GM12878 (cell line): ENCODE measurements around the gene APBA3. TPM values are rescaled to one million over a fixed set of nuclear protein-coding genes. Genes with fewer than 3 reads are reported as not detected.

Experiments
- ATAC-seq: fragments of 200-7000 bp; cut with Tn5 transposase; 3 replicates; pipeline ENCODE4 v1.9.1; 2020; ENCODE audit warnings: mild to moderate bottlenecking, moderate library complexity
- BruUV-seq: library from RNA; stranded (reverse); fragments of 400-500 nt; replicated peaks from 2 replicates; lab custom pipeline; 2021; lab: Mats Ljungman, UMichigan
- CTCF ChIA-PET: fragments of 300-600 bp; sonication (Branson Sonifier 250); formaldehyde crosslinking; extraction: SDS; loops from one replicate; lab custom pipeline; 2021; ENCODE audit warnings: inconsistent platforms; lab: Yijun Ruan, JAX
- POLR2A ChIA-PET: fragments of 350-600 bp; formaldehyde crosslinking; extraction: SDS; loops from one replicate; lab custom pipeline; 2021; ENCODE audit warnings: inconsistent platforms; lab: Charles Lee
- RAD21 ChIA-PET: fragments of 300-600 bp; sonication (Branson Sonifier 250); formaldehyde crosslinking; loops from one replicate; lab custom pipeline; 2023; ENCODE audit warnings: antibody characterized with exemption; ENCODE audit not compliant: unreplicated experiment; lab: Charles Lee
- SMC1A ChIA-PET: fragments of 300-600 bp; sonication (Branson Sonifier 250); formaldehyde crosslinking; loops from one replicate; lab custom pipeline; 2023; ENCODE audit not compliant: unreplicated experiment, uncharacterized antibody; lab: Charles Lee
- DNase-seq: peaks from one replicate; pipeline ENCODE4 v3.0.0-alpha.2; 2011; ENCODE audit warnings: low read depth, low spot score
- FAIRE-seq: peaks from 3 replicates; lab custom pipeline; 2011; peaks lifted over from hg19 to GRCh38; lab: Jason Lieb, UNC
- H2AFZ ChIP-seq: 2 replicates; pipeline ENCODE4 v1.6.0; 2011; ENCODE audit warnings: low read depth, low read length, control low read depth; ENCODE audit not compliant: control insufficient read depth
- H3K27ac ChIP-seq: 2 replicates; pipeline ENCODE4 v1.5.1; 2011; ENCODE audit warnings: control low read depth; ENCODE audit not compliant: control insufficient read depth, insufficient read depth
- H3K27me3 ChIP-seq, 2 experiments: replicated peaks in 1 of 2; 2 replicates each; pipeline versions ENCODE4 v1.6.0 to v1.6.1; 2011; ENCODE audit warnings: low read length in 1 of 2; ENCODE audit not compliant: control insufficient read depth in 2 of 2, insufficient read depth in 2 of 2
- H3K36me3 ChIP-seq, 2 experiments: 2 replicates each; pipeline ENCODE4 v1.5.1; 2011; ENCODE audit warnings: low read length in 1 of 2; ENCODE audit not compliant: control insufficient read depth in 2 of 2, insufficient read depth in 2 of 2
- H3K4me1 ChIP-seq: 2 replicates; pipeline ENCODE4 v1.6.1; 2011; ENCODE audit warnings: mild to moderate bottlenecking, low read length, moderate library complexity, mixed read lengths; ENCODE audit not compliant: control insufficient read depth, insufficient read depth
- H3K4me2 ChIP-seq: 2 replicates; pipeline ENCODE4 v1.6.0; 2011; ENCODE audit warnings: control low read depth; ENCODE audit not compliant: control insufficient read depth, insufficient read depth
- H3K4me3 ChIP-seq: fragments of 200-600 bp; sonication (generic); 2 replicates; pipeline ENCODE4 v1.5.1; 2016
- H3K79me2 ChIP-seq: 2 replicates; pipeline ENCODE4 v1.6.0; 2011; ENCODE audit warnings: low read length; ENCODE audit not compliant: control insufficient read depth, insufficient read depth
- H3K9ac ChIP-seq: 2 replicates; pipeline ENCODE4 v1.8.0; 2011; ENCODE audit warnings: low read length, control low read depth, mixed read lengths; ENCODE audit not compliant: control insufficient read depth, insufficient read depth
- H3K9me3 ChIP-seq: replicated peaks from 3 replicates; pipeline ENCODE4 v1.5.1; 2011; ENCODE audit warnings: mild to moderate bottlenecking, low read length; ENCODE audit not compliant: control insufficient read depth, insufficient read depth
- H4K20me1 ChIP-seq: 2 replicates; pipeline ENCODE4 v1.6.0; 2011; ENCODE audit not compliant: control insufficient read depth, insufficient read depth
- ATF2 ChIP-seq: IDR thresholded peaks from 2 replicates; pipeline ENCODE4 v1.6.1; 2012; ENCODE audit warnings: low read length, inconsistent platforms
- EED ChIP-seq: sonication (generic); IDR thresholded peaks from 2 replicates; pipeline ENCODE4 v1.6.1; 2016; ENCODE audit warnings: antibody characterized with exemption, low read depth
- GATAD2B ChIP-seq: fragments of 450-650 bp; conservative IDR thresholded peaks from 2 replicates; pipeline ENCODE4 v1.6.1; 2017; ENCODE audit warnings: low read depth, mild to moderate bottlenecking, moderate library complexity
- MEF2B ChIP-seq: fragments of 450-650 bp; IDR thresholded peaks from 2 replicates; pipeline ENCODE4 v1.6.1; 2018; ENCODE audit warnings: mild to moderate bottlenecking, moderate library complexity; ENCODE audit not compliant: partially characterized antibody, poor library complexity, severe bottlenecking
- MXI1 ChIP-seq: fragments of 150-350 bp; IDR thresholded peaks from 2 replicates; pipeline ENCODE4 v1.6.1; 2011; ENCODE audit warnings: low read depth, mild to moderate bottlenecking, inconsistent platforms, low read length, improper control_type of control experiment
- MYC ChIP-seq: IDR thresholded peaks from 2 replicates; pipeline ENCODE4 v1.6.1; 2011; ENCODE audit warnings: mild to moderate bottlenecking, low read length, moderate library complexity, inconsistent platforms; ENCODE audit not compliant: insufficient read depth, insufficient replicate concordance, insufficient read length, severe bottlenecking
- POLR2A ChIP-seq: IDR thresholded peaks from 2 replicates; pipeline ENCODE4 v1.6.1; 2011; ENCODE audit warnings: low read depth, mild to moderate bottlenecking, low read length
- WRNIP1 ChIP-seq: IDR thresholded peaks from 2 replicates; pipeline ENCODE4 v1.6.1; 2011; ENCODE audit warnings: low read depth, low read length, improper control_type of control experiment, borderline replicate concordance
- YY1 ChIP-seq: IDR thresholded peaks from 2 replicates; pipeline ENCODE4 v1.6.1; 2011; ENCODE audit warnings: low read depth, mild to moderate bottlenecking, low read length
- ZNF384 ChIP-seq: IDR thresholded peaks from 2 replicates; pipeline ENCODE4 v1.6.1; 2012; ENCODE audit warnings: low read depth, mild to moderate bottlenecking, low read length, improper control_type of control experiment, borderline replicate concordance
- ZNF622 ChIP-seq: fragments of 450-650 bp; IDR thresholded peaks from 2 replicates; pipeline ENCODE4 v1.6.1; 2017; ENCODE audit warnings: mild to moderate bottlenecking, inconsistent platforms
- WGBS: methylation state at CpG from one replicate; pipeline ENCODE4 v1.1.6; 2016; ENCODE audit warnings: low lambda C conversion rate; ENCODE audit not compliant: insufficient replicate concordance, insufficient coverage; ENCODE audit errors: missing lambda C conversion rate; 5-methylcytosine and 5-hydroxymethylcytosine counted together
- in situ Hi-C: fragments of 300-500 bp; cut with MboI; formaldehyde crosslinking; loops from 9 replicates; pipeline ENCODE4 v1.14.3; 2018; ENCODE audit warnings: mixed read lengths
- intact Hi-C: fragments of 100-400 bp; cut with micrococcal nuclease; formaldehyde crosslinking; loops from one replicate; pipeline ENCODE4 v1.14.2; 2022; ENCODE audit not compliant: unreplicated experiment
- polyA plus RNA-seq, 11 experiments: library from polyadenylated mRNA; depleted of rRNA in 4 of 11; unstranded in 6 of 11; stranded (reverse) in 5 of 11; fragments of >200 nt; fragmentation: Nextera tagmentation in 4 of 11; fragmentation: Illumina TruSeq in 1 of 11; extraction: Ambion mirVana in 4 of 11; extraction: Trizol in 1 of 11; gene quantifications; 1 replicate in 1 of 11; 2 replicates in 10 of 11; pipeline versions ENCODE4 v1.2.1 to v1.2.3, GENCODE V29; 2011 to 2016; ENCODE audit warnings: inconsistent platforms in 2 of 11, missing spikeins in 2 of 11, low read depth in 1 of 11
- total RNA-seq, 4 experiments: library from RNA; depleted of rRNA in 3 of 4; stranded (reverse); fragments of >200 nt in 3 of 4; fragmentation: Illumina TruSeq in 1 of 4; extraction: Trizol in 1 of 4; gene quantifications; 2 replicates each; pipeline versions ENCODE4 v1.2.1 to v1.2.3, GENCODE V29; 2013 to 2021
- TF ChIP-seq, protein P1 (sequence below): fragments of 450-650 bp; IDR thresholded peaks from 2 replicates; pipeline ENCODE4 v1.6.1; 2017; ENCODE audit warnings: antibody characterized with exemption, mild to moderate bottlenecking, moderate library complexity

APBA3 gene
- total and polyA plus RNA-seq, 10 of the 15 experiments (the other 5 are each of a cell fraction or from before 2014, with no cell fraction given) = 0.31 to 36.4 (median 18.3) TPM

DNA sequence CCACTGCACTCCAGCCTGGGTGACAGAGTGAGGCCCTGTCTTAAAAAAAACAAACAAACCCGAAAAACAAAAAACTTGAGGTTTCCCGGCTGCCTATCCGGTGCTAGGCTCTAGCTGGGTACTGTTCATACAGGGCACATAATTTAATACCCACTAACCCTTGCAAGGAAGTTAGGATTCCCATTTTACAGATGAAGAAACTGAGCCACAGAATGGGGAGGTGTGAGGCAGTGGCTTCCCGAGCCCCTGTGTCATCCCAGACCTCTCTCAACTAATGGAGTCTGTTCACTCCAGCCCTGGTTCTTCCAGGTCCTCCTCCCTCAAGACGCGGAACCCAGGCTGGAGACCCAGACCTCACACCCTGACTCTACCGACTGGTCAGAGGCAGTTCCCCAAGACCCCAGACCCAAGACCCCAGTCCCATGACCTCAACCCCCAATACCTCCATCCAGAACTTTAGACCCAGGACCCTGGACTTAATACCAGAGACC lies 576 bp downstream of the APBA3 start:
- FAIRE-seq (no peak), ATAC-seq (no peak), DNase-seq (no peak)
- in situ Hi-C loops = no loop called here
- peak overlapping the region; percentile 91 for H3K4me3 ChIP-seq
- intact Hi-C loops = no loop called here
- no peaks in the 10 kb centered on the region; a peak in 3 of 4 replicates for H3K36me3 ChIP-seq
- H3K27ac ChIP-seq = peak overlapping the region; percentile 69
- TF ChIP-seq WRNIP1 (0 out of 2 replicates have a peak, but pooled peaks have one; percentile 65), POLR2A (no peak)
- H4K20me1 ChIP-seq = no peaks in the 10 kb centered on the region
- H2AFZ ChIP-seq = peak overlapping the region; percentile 96
- RAD21 ChIA-PET = interaction anchor here (2.1 kb wide), 1 partner anchor 227 kb away, joined by 7 read pairs; no protein-coding TSS in a partner anchor
- TSS peak; percentile 86 for BruUV-seq
- WGBS = 4% methylated on average over 7 of the region's 7 CpGs
- peaks cover 25% of the 10 kb centered on the region for H3K79me2 ChIP-seq
- peak overlapping the region; percentile 85 for H3K4me2 ChIP-seq
- H3K9me3 ChIP-seq = no peaks in the 10 kb centered on the region
- H3K4me1 ChIP-seq = peaks cover 4% of the 10 kb centered on the region; the same call in 1 of the 2 replicates
- H3K27me3 ChIP-seq = no peaks in the 10 kb centered on the region
- SMC1A ChIA-PET = no interaction called here
- CTCF ChIA-PET = interaction anchor here (0.6 to 1.1 kb wide), 2 partner anchors 7 to 8 kb away, joined by 3 to 6 read pairs; no protein-coding TSS in a partner anchor
- peak overlapping the region; percentile 84 for H3K9ac ChIP-seq
- POLR2A ChIA-PET = interaction anchor here (0.6 to 1.2 kb wide), 4 partner anchors 8 to 208 kb away, joined by 3 to 7 read pairs (median 4); no protein-coding TSS in a partner anchor

- 94% methylated on average over 18 of the region's 19 CpGs for WGBS
- no peaks in the 10 kb centered on the region for H4K20me1 ChIP-seq
- FAIRE-seq = no peak
- H2AFZ ChIP-seq = no peak overlapping the region
- no peaks in the 10 kb centered on the region for H3K27me3 ChIP-seq
- RAD21 ChIA-PET = no interaction called here
- H3K27ac ChIP-seq = no peak overlapping the region
- no peak overlapping the region for H3K4me3 ChIP-seq
- no peak overlapping the region for H3K9ac ChIP-seq
- no peaks in the 10 kb centered on the region for H3K9me3 ChIP-seq
- intact Hi-C loops (no loop called here), in situ Hi-C loops (no loop called here)
- H3K79me2 ChIP-seq = peaks cover 25% of the 10 kb centered on the region
- CTCF ChIA-PET = no interaction called here
- ATAC-seq = no peak
- H3K36me3 ChIP-seq = no peaks in the 10 kb centered on the region; a peak in 3 of 4 replicates
- no peak for DNase-seq
- H3K4me1 ChIP-seq = peaks cover 4% of the 10 kb centered on the region; the same call in 1 of the 2 replicates
- BruUV-seq = no TSS peak
- SMC1A ChIA-PET = no interaction called here
- POLR2A ChIA-PET = interaction anchor here (1.1 to 1.2 kb wide), 2 partner anchors 9 to 10 kb away, joined by 3 to 7 read pairs; no protein-coding TSS in a partner anchor
- peak overlapping the region; percentile 31 for H3K4me2 ChIP-seq
- TF ChIP-seq MYC (no peak), ZNF622 (no peak), MEF2B (no peak), MXI1 (no peak), YY1 (no peak), GATAD2B (no peak), ZNF384 (no peak), ATF2 (no peak), EED (no peak)
- TF ChIP-seq, protein P1, sequence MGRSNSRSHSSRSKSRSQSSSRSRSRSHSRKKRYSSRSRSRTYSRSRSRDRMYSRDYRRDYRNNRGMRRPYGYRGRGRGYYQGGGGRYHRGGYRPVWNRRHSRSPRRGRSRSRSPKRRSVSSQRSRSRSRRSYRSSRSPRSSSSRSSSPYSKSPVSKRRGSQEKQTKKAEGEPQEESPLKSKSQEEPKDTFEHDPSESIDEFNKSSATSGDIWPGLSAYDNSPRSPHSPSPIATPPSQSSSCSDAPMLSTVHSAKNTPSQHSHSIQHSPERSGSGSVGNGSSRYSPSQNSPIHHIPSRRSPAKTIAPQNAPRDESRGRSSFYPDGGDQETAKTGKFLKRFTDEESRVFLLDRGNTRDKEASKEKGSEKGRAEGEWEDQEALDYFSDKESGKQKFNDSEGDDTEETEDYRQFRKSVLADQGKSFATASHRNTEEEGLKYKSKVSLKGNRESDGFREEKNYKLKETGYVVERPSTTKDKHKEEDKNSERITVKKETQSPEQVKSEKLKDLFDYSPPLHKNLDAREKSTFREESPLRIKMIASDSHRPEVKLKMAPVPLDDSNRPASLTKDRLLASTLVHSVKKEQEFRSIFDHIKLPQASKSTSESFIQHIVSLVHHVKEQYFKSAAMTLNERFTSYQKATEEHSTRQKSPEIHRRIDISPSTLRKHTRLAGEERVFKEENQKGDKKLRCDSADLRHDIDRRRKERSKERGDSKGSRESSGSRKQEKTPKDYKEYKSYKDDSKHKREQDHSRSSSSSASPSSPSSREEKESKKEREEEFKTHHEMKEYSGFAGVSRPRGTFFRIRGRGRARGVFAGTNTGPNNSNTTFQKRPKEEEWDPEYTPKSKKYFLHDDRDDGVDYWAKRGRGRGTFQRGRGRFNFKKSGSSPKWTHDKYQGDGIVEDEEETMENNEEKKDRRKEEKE = no peak
Observed at GRCh38 chr19:3759482-3760254, 1.8 kb downstream of the APBA3 start.
